GM21526 (cell line): ENCODE data around the gene VENTX.

Experiments used
- ATAC-seq: cut with Tn5 transposase; IDR thresholded peaks from one replicate; pipeline ENCODE4 v1.9.1; 2021; ENCODE audit warnings: moderate library complexity; ENCODE audit not compliant: unreplicated experiment, low FRiP score

Gene VENTX

DNA sequence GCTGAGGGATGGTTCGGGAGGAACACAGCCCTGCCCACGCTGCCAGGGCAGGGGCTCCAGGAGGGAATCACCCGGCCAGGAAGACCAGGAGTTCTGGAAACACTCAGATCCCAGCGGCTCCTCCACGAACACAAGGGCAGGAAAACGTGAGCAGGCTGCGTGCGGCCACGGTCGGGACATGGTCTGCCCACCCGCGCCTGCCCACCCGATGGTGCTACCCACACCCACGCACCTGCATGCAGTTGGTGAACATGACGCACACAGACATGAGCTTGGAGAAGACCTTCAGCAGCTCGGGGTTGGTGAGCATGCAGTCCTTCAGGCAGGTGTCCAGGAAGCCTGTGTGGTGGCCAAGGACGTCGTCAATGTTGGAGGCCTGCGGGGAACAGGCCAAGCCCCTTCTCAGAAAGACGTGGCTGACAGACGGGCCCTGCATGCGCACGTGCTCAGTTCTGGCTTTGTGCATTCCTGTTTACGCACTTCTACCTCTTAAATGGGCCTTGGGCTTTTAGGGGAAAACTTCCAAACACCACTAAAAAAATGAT, 45.3 kb downstream of the VENTX start:
- ATAC-seq: no peak

DNA sequence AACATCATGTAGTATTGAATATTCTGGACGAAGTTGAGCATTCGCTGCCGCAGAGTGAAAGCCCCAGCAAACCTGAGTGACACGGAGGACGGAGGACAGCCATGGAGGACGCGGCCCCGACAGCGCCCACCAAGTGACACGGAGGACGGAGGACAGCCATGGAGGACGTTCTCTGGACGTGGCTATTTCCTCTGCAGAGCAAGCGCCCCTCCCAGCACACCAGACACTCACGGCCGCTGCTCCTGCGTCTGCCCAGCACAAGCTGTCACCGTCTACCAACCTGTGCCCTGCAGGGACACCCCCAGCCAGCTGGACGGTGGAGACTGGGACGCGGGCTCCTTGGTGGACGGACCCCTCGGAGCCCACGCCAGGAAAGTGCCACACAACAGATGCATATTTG, 46.3 kb downstream of the VENTX start:
- ATAC-seq: no peak

DNA sequence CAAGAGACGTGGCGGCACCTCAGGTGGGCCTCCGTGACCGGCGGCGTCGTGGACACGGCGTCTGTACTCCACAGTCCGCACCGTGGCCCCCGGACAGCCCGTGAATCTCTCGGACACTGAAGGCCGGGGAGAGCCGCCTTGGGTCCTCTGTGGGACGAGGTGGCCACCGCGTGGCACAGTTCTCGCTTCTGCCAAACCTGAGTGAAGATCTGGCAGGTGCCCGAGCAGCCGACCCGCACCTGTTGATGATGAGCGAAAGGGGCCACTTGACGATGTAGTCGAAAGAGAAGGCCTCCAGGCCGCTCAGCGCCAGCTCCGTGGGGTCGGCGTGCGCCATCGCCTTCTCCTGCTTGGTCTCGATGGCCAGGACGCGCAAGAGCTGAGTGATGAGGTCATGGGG, 47.6 kb downstream of the VENTX start:
- no peak for ATAC-seq

DNA sequence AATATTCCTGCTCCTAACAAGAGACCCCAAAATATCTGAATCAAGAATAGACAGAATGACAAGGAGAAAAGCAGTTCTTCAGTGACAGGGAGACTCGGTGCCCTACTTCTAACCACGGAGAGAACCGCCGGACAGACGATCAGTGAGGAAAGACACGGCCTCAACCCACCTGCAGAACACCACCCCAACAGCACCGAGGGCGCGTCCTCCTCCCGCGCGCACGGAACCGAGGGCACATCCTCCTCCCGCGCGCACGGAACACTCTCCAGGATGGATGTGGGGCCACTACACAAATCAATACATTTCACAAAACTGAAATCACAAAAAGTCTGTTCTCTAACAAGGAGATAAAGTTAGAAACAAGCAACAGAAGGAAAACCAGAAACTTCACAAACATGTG, 48.7 kb downstream of the VENTX start:
- no peak for ATAC-seq

DNA sequence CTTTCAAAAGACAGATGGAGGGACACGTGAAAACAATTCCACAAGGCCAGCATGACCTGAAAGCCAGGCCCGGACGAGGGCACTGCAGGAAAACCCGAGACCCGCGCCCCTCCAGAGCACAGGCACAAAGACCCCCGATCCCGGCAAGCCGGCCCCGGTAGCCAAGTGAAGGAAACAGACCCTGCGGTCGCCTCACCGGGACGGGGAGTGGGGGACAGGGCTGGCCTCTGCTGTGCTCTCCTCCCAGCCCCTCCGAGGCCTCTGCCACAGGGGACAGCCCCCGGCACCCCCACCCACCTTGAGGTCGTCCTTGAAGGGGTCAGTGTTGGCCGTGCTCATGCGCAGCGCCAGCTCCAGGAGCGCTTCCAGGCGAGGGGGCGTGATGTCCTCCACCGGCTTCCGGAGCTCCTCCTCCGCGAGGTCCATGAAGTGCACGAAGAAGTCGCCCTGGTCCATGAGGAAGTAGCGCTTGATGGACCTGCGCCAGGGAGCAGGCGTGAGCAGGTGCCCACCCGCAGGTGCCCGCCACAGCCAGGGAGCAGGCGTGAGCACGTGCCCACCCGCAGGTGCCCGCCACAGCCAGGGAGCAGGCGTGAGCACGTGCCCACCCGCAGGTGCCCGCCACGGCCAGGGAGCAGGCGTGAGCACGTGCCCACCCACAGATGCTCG, 50.3 kb downstream of the VENTX start:
- no peak for ATAC-seq

DNA sequence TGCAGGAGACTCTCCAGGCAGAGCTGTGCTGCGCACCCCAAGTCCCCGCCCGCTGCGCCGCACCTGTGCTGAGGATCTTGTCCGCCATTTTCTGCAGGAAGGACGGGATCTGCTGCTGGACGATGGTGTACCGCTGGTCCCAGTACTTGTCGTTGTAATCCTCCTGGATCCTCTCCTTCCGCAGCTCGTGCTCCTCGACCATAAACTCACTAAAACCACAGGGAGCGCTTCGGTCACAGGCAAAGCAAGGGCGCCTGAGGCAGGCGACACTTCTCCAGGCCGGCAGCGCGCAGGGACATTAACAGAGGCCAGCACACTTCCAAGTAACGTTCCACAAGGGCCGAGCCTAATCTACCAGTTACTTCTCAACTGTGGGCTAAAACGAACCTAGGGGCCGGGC, 52.1 kb downstream of the VENTX start:
- no peak for ATAC-seq
